Motor neuron (in vitro differentiated cells): ENCODE data around the gene MKRN2. TPM values are rescaled to one million over a fixed set of nuclear protein-coding genes. Genes with fewer than 3 reads are reported as not detected.
"Not testable (repeated sequence)": the region's sequence is repeated elsewhere in the genome, so short reads cannot be mapped to it uniquely, and the experiment has no call there.

Source experiments
- ATAC-seq, 8 experiments: fragments of 200-7000 bp; cut with Tn5 transposase; replicated peaks in 6 of 8; 2 replicates each; pipeline ENCODE4 v1.8.0; 2021; ENCODE audit warnings: mild to moderate bottlenecking in 8 of 8, moderate library complexity in 8 of 8
- H3K27ac ChIP-seq, 2 donors: fragments of 250-450 bp; sonication (Bioruptor Pico); 2 replicates each; pipeline ENCODE4 v1.9.0; 2021; ENCODE audit warnings: antibody characterized with exemption in 2 of 2, mild to moderate bottlenecking in 2 of 2, moderate library complexity in 1 of 2
- H3K4me1 ChIP-seq, 2 donors: fragments of 250-450 bp; sonication (Bioruptor Pico); replicated peaks in 1 of 2; 2 replicates each; pipeline ENCODE4 v1.6.1; 2021; ENCODE audit warnings: antibody characterized with exemption in 2 of 2, mild to moderate bottlenecking in 2 of 2, moderate library complexity in 1 of 2
- H3K4me3 ChIP-seq, 5 donors: fragments of 250-450 bp; sonication (Bioruptor Pico); 2 replicates each; pipeline ENCODE4 v1.9.0; 2021; ENCODE audit warnings: antibody characterized with exemption in 5 of 5, mild to moderate bottlenecking in 5 of 5, moderate library complexity in 4 of 5
- WGBS, 10 experiments: fragments of 450-650 bp; shearing (Covaris generic); methylation state at CpG; one replicate each; pipeline ENCODE4 v1.0.0; 2022; 5-methylcytosine and 5-hydroxymethylcytosine counted together
- in situ Hi-C, 9 experiments: fragments of 400-800 bp; cut with MboI; loops; one replicate each; pipeline ENCODE4 v1.15.0; 2021; ENCODE audit warnings: low sequenced_read_pairs in 9 of 9, low pct_unique_long_range_greater_than_20kb in 2 of 9; ENCODE audit not compliant: unreplicated experiment in 9 of 9
- total RNA-seq, 8 experiments: library from RNA; unstranded; fragments of 300-600 nt; gene quantifications; 2 replicates each; pipeline versions ENCODE4 v1.2.3 to v1.2.4, GENCODE V29; 2022

Gene MKRN2
- total RNA-seq, 8 experiments from 2014 or later: 22.6 to 44.6 (median 35.4) TPM

- Histone ChIP-seq H3K4me3 (no peak overlapping the region), H3K27ac (no peak overlapping the region), H3K4me1 (no peaks in the 10 kb centered on the region)
- in situ Hi-C loops: no loop called here
- WGBS, 10 experiments: 76 to 100% (median 100%) methylated on average over 1 to 3 of the region's 5 CpGs; no CpG with 5 or more reads in 2 of the 10 experiments
- no peak for ATAC-seq
These were observed 24.7 kb upstream of the MKRN2 start for GRCh38 chr3:12532182-12532581.

DNA sequence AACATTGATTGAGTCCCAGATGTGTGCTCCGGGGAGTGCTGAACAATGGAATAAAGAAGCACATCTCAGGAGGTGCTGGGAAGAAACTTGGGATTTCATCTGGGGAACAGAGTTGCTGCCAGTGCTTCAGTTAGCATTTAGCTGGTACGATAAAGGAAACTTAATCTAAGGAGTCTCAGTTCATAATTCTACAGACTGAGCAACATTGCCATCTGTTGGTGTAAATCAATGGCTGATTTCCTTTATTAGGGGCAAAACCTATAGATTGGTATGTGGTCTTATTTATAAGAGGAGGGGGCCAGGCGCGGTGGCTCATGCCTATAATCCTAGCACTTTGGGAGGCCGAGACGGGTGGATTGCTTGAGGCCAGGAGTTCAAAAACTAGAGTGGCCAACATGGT is 20.5 kb upstream of the MKRN2 start:
- in situ Hi-C loops: no loop called here
- WGBS, 10 experiments: 80 to 100% (median 94%) methylated on average over 1 to 4 of the region's 6 CpGs; no CpG with 5 or more reads in 5 of the 10 experiments

GRCh38 chr3:12541625-12542024 is 15.3 kb upstream of the MKRN2 start:
- H3K4me3 ChIP-seq: no peak overlapping the region
- in situ Hi-C loops: no loop called here
- H3K27ac ChIP-seq: no peak overlapping the region
- 40 to 100% (median 95%) methylated on average over 1 to 4 of the region's 8 CpGs for WGBS, 10 experiments
- ATAC-seq: peak in 1 of 8 experiments; percentile 41
- H3K4me1 ChIP-seq: no peaks in the 10 kb centered on the region

More for the DNA sequence above, 20.5 kb upstream of the MKRN2 start:
- Histone ChIP-seq H3K4me1 (no peaks in the 10 kb centered on the region), H3K4me3 (no peak overlapping the region), H3K27ac (no peak overlapping the region)
- no peak for ATAC-seq

DNA sequence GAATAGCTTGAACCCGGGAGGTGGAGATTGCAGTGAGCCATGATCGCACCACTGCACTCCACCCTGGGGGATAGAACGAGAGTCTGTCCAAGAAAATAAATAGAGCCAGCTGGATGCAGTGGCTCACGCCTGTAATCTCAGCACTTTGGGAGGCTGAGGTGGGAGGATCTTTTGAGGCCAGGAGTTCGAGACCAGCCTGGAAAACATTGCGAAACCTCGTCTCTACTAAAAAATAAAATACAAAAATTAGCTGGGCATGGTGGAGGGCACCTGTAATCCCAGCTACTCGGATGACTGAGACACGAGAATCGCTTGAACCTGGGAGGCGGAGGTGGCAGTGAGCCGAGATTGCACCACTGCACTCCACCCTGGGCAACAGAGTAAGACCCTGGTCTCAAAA is 13.4 kb upstream of the MKRN2 start:
- H3K4me1 ChIP-seq, in situ Hi-C loops, ATAC-seq, H3K4me3 ChIP-seq, H3K27ac ChIP-seq: not testable (repeated sequence)
- WGBS, 10 experiments: 80 to 100% (median 96%) methylated on average over 1 to 8 of the region's 12 CpGs; no CpG with 5 or more reads in 3 of the 10 experiments

- 46 to 90% (median 75%) methylated on average over 2 to 10 of the region's 11 CpGs for WGBS, 10 experiments
- in situ Hi-C loops: no loop called here
- Histone ChIP-seq H3K4me1 (no peaks in the 10 kb centered on the region), H3K4me3 (no peak overlapping the region), H3K27ac (no peak overlapping the region)
- ATAC-seq: peak in 1 of 8 experiments; percentile 31
These were observed 12.0 kb upstream of the MKRN2 start for GRCh38 chr3:12544652-12545472.

DNA sequence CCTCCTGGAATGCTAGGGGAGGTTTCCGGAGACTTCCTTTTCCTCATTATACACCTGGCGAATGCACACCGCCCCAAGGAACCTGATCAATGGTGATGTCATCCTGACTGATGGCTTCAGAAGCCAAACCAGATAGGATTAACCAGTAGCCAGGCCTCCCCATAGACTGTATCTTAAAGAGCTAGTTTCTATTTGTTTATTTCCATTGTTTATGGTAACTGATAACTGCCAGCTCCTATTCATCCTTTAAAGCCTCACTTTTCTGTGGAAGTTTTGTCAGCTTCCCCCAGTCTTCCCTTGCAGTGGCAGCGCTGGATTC is 11.5 kb upstream of the MKRN2 start, which contains the start of gene MKRN2OS:
Gene MKRN2OS (minus strand): TSS at position 27 of the 319 bp plus-strand sequence. CDS start 35 bp downstream, outside the sequence.
- in situ Hi-C loops: no loop called here
- no peak within 1 kb of the TSS for H3K27ac ChIP-seq
- no peaks in the 10 kb centered on the region for H3K4me1 ChIP-seq
- ATAC-seq: peak in 4 of 8 experiments; percentile 27 to 39 (median 34)
- 52 to 100% (median 73%) methylated on average over 1 to 4 of the region's 4 CpGs; no CpG with 5 or more reads in 2 of the 10 experiments for WGBS, 10 experiments
- H3K4me3 ChIP-seq: no peak within 1 kb of the TSS

GRCh38 chr3:12549971-12550760 is 6.7 kb upstream of the MKRN2 start:
- ATAC-seq: no peak
- in situ Hi-C loops: no loop called here
- no peak overlapping the region for H3K4me3 ChIP-seq
- H3K27ac ChIP-seq: no peak overlapping the region
- WGBS, 10 experiments: 0 to 100% (median 64%) methylated on average over 1 to 7 of the region's 7 CpGs
- no peaks in the 10 kb centered on the region for H3K4me1 ChIP-seq

DNA sequence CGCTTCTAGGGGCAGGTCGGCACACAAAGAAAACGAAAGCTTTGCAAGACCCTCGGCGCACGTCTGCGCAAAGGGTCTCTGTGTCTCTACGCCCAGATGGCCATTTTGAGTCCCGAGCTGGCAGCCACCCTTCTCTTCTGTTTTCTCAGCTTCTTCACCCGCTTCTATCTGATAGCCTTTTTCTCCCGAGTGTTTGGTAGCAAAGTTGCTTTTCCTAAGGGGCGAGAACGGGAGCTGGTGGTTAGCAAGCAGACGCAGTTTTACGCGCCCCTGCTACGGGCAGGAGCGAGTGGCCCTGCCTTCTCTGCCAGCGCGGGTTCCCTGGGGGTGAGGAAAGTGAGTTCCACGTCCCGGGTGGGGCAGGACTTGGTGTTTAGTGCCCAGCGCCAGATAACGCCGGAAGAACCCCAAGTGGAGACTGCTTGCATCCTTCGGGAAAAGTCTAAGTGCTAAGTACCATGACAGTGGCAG is 2.9 kb upstream of the MKRN2 start:
- Histone ChIP-seq H3K4me3 (peak overlapping the region; percentile 22 to 32 (median 23)), H3K4me1 (peaks cover 0 to 13% of the 10 kb centered on the region in 2 donors), H3K27ac (peak overlapping the region; percentile 66)
- WGBS, 10 experiments: 0 to 66% (median 10%) methylated on average over 1 to 15 of the region's 26 CpGs; no CpG with 5 or more reads in 1 of the 10 experiments
- peak in 1 of 8 experiments; percentile 1 for ATAC-seq
- in situ Hi-C loops: no loop called here

DNA sequence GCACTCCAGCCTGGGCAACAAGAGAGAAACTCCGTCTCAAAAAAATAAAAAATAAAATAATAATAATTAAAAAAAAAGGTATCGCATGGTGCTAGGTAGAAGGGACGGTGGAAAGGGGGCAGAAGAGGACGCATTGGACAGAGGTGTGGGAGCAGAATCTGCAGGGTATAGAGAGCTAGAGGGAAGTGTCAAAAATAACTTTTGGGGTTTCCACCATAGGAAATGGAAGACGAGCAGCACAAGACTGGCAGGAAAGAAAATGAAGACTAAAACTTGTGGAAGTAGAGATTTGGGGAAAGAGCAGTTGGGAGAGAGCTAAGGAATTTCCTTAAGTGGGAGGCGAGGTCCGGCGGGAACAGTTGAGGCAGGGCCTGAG is 585 bp upstream of the MKRN2 start:
- H3K27ac ChIP-seq: peak overlapping the region; percentile 53 to 96
- in situ Hi-C loops: no loop called here
- peaks cover 6 to 28% of the 10 kb centered on the region in 2 donors for H3K4me1 ChIP-seq
- peak in 1 of 8 experiments; percentile 2 for ATAC-seq
- 0 to 36% (median 13%) methylated on average over 2 to 8 of the region's 8 CpGs; no CpG with 5 or more reads in 1 of the 10 experiments for WGBS, 10 experiments
- peak overlapping the region; percentile 82 to 97 (median 83) for H3K4me3 ChIP-seq

DNA sequence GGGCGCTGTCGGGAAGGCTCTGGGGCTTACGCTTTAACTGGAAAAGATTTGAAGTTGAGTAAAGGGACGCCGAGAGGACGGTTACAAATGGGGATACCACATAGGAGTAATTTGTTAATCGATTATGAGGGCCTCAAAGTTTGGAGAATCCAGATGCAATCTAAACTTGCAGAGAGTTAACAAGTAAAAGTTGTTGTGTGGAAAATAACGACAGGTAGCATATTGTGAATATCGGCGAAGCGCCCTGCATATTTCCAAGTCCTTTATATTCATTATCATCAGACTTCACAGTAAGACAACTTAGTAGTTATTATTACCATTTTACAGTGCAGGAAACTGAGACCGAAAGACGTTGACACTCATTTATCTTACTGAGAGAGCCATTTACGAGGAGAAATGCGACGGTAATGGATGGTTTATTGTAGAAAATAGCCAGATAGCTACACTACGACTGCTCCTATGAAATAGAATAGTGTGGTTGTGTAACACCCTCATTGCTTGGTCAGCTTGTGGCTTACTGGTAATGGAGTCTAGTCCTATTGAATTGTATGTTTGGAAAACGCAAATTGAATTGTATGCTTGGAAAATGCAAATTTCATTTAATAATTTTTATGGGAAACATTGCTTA is 700 bp downstream of the MKRN2 start:
- ATAC-seq: peak in 2 of 8 experiments; percentile 3 to 4
- H3K4me1 ChIP-seq: peaks cover 8 to 31% of the 10 kb centered on the region in 2 donors
- 0 to 3% (median 2%) methylated on average over 2 to 17 of the region's 18 CpGs for WGBS, 10 experiments
- in situ Hi-C loops: no loop called here
- H3K27ac ChIP-seq: peak overlapping the region; percentile 95 to 96
- H3K4me3 ChIP-seq: peak overlapping the region; percentile 82 to 97 (median 83)

GRCh38 chr3:12558706-12559105 is 1.8 kb downstream of the MKRN2 start:
- H3K27ac ChIP-seq: no peak overlapping the region
- 37 to 80% (median 68%) methylated on average over 2 to 4 of the region's 4 CpGs; no CpG with 5 or more reads in 4 of the 10 experiments for WGBS, 10 experiments
- H3K4me1 ChIP-seq: peaks cover 15 to 38% of the 10 kb centered on the region in 2 donors
- H3K4me3 ChIP-seq: peak overlapping the region in 4 of 5 donors; percentile 82 to 97 (median 88)
- in situ Hi-C loops: no loop called here
- no peak for ATAC-seq

DNA sequence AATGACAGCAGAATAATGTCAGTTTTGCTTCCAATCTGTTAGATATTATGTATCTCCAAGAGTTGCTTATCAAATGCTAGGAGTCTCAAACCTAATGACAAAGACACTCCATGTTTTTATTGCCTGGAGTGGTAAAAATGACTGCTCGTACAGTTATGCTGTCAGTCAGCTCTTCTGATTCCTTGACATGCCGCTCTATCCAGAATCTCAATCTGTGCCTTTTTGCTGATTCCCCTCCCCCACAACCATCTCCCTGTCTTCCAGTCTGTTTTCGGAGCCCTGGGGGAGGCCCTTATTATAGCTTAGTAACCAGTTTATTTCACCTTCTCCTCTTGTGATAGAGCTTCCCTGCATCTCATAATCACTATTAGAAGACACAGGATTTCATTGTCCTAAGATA is 2.6 kb downstream of the MKRN2 start:
- H3K4me1 ChIP-seq: peaks cover 15 to 38% of the 10 kb centered on the region in 2 donors
- H3K27ac ChIP-seq: no peak overlapping the region
- ATAC-seq: no peak
- in situ Hi-C loops: no loop called here
- 67 to 100% (median 80%) methylated on average over 1 to 3 of the region's 3 CpGs; no CpG with 5 or more reads in 1 of the 10 experiments for WGBS, 10 experiments
- H3K4me3 ChIP-seq: no peak overlapping the region
